Activated CD4-positive, alpha-beta T cell treated with anti-CD3 and anti-CD28 coated beads, Interleukin-2, amount 10 ng/mL, durations not matched to agents 7 days and 5 days (primary cell): ENCODE data around the gene DENND2D. TPM values are rescaled to one million over a fixed set of nuclear protein-coding genes. Genes with fewer than 3 reads are reported as not detected.

ENCODE experiments used
- CTCF ChIA-PET: fragments of 350-600 bp; sonication (Branson Sonifier 250); formaldehyde crosslinking; loops from one replicate; lab custom pipeline; 2021; ENCODE audit warnings: antibody characterized with exemption; lab: Charles Lee
- POLR2A ChIA-PET: fragments of 350-600 bp; sonication (Branson Sonifier 250); formaldehyde crosslinking; loops from one replicate; lab custom pipeline; 2021; ENCODE audit warnings: antibody characterized with exemption; lab: Charles Lee
- DNase-seq: peaks from one replicate; pipeline ENCODE4 v3.0.0-alpha.2; 2020
- H3K27ac Mint-ChIP-seq: one replicate; pipeline ENCODE4 v1.8.0; 2021; ENCODE audit warnings: mild to moderate bottlenecking, moderate library complexity, mixed read lengths
- H3K27me3 Mint-ChIP-seq: one replicate; pipeline ENCODE4 v1.8.0; 2021; ENCODE audit warnings: mixed read lengths
- H3K36me3 Mint-ChIP-seq: one replicate; pipeline ENCODE4 v1.8.0; 2021; ENCODE audit warnings: low read depth, mixed read lengths
- H3K4me1 Mint-ChIP-seq: one replicate; pipeline ENCODE4 v1.8.0; 2021; ENCODE audit warnings: mixed read lengths
- H3K4me3 Mint-ChIP-seq: one replicate; pipeline ENCODE4 v1.8.0; 2021; ENCODE audit warnings: mild to moderate bottlenecking, moderate library complexity, mixed read lengths
- H3K9me3 Mint-ChIP-seq: one replicate; pipeline ENCODE4 v1.8.0; 2021; ENCODE audit warnings: mixed read lengths
- total RNA-seq, 2 experiments: library from RNA; stranded (reverse); gene quantifications; one replicate each; pipeline ENCODE4 v1.2.3, GENCODE V29; 2021

Gene DENND2D
- total RNA-seq, 2 experiments from 2014 or later = 329 to 349 TPM

DNA sequence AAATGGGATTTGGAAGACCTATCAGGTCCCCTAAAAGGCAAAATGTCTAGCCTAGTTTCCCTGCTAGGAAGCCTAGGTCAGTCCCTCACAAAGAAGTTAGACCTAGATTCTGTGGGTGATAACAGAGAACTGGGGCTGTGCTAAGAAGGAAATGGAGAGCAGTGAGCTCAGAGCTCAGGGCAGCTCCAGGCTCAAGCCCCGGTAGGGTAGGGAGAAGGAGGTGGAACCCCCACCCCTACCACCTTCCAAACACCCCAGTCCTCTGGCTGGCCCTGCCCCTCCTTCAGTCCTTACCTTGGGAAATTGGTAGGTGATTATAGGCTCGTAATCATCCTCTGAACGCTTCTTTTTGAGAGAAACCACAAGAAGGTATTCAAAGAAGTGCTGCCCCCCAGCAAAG is 1.1 kb downstream of the DENND2D start:
- H3K27me3 Mint-ChIP-seq = no peaks in the 10 kb centered on the region
- H3K9me3 Mint-ChIP-seq = no peaks in the 10 kb centered on the region
- H3K36me3 Mint-ChIP-seq = peaks cover 70% of the 10 kb centered on the region
- CTCF ChIA-PET = interaction anchor here (1.3 to 4.1 kb wide), 13 partner anchors 8 to 340 kb away, joined by 3 to 30 read pairs (median 5); partner anchors contain the start of genes ATP5PB and WDR77
- DNase-seq = no peak
- H3K4me3 Mint-ChIP-seq = peak overlapping the region; percentile 100
- POLR2A ChIA-PET = interaction anchor here (2.6 to 4.0 kb wide), 2 partner anchors 15 to 21 kb away, joined by 26 to 32 read pairs; no protein-coding TSS in a partner anchor
- H3K27ac Mint-ChIP-seq = peak overlapping the region; percentile 98
- peaks cover 69% of the 10 kb centered on the region for H3K4me1 Mint-ChIP-seq

DNA sequence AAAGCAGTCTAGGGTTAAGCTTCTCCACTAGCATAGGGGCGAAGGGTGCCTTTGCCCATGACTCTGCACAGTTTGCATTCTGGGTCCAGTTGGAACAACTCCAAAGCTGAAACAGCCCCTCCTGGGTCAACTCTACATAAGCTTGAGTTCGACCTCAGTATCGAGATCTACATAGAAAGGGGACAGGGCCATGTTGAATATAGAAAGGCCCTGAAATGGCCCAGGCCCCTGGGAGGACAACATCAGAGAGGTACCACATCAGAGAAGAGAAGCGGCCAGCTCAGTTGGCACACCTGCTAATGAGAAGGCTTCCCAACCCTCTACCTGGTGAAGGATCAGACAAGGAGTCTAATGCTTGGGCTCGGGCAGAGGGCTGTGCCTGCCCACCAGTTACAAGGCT is 1.6 kb downstream of the DENND2D start:
- H3K4me3 Mint-ChIP-seq = peak overlapping the region; percentile 100
- POLR2A ChIA-PET = interaction anchor here (2.6 to 4.0 kb wide), 2 partner anchors 16 to 22 kb away, joined by 26 to 32 read pairs; no protein-coding TSS in a partner anchor
- peaks cover 73% of the 10 kb centered on the region for H3K4me1 Mint-ChIP-seq
- no peak for DNase-seq
- H3K27ac Mint-ChIP-seq = peak overlapping the region; percentile 98
- CTCF ChIA-PET = interaction anchor here (1.1 to 4.1 kb wide), 14 partner anchors 8 to 339 kb away, joined by 3 to 30 read pairs (median 5); partner anchors contain the start of genes ATP5PB and WDR77
- no peaks in the 10 kb centered on the region for H3K9me3 Mint-ChIP-seq
- H3K36me3 Mint-ChIP-seq = peaks cover 75% of the 10 kb centered on the region
- no peaks in the 10 kb centered on the region for H3K27me3 Mint-ChIP-seq

GRCh38 chr1:111197598-111198284 is 2.7 kb downstream of the DENND2D start:
- POLR2A ChIA-PET = interaction anchor here (2.6 to 4.0 kb wide), 2 partner anchors 17 to 23 kb away, joined by 26 to 32 read pairs; no protein-coding TSS in a partner anchor
- Mint-ChIP-seq H3K4me3 (peak overlapping the region; percentile 100), H3K9me3 (no peaks in the 10 kb centered on the region), H3K27me3 (no peaks in the 10 kb centered on the region), H3K4me1 (peaks cover 73% of the 10 kb centered on the region), H3K27ac (peak overlapping the region; percentile 98), H3K36me3 (peaks cover 86% of the 10 kb centered on the region)
- CTCF ChIA-PET = interaction anchor here (0.8 to 4.1 kb wide), 12 partner anchors 10 to 251 kb away, joined by 3 to 30 read pairs (median 6); partner anchors contain the start of genes ATP5PB and WDR77
- no peak for DNase-seq

DNA sequence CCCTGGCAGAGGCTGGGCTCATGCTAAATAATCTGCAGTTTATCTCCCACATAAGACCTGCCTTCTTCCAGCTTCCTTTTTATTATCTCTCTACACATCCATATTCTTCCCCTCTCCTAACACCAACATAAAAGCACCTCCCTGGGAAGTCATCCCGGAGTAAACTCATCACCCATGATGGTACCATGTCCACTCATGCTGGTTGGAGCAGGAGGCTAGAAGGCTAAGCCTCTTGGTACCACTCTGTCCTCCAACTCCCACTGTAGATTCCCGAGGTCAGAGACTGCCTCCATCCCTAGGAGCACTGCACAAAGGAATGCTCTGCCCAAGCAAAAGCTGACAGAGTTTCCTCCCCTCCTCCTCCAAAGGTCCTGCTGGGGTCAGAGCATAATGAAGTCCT is 4.2 kb downstream of the DENND2D start:
- peaks cover 96% of the 10 kb centered on the region for H3K36me3 Mint-ChIP-seq
- peaks cover 73% of the 10 kb centered on the region for H3K4me1 Mint-ChIP-seq
- no peak for DNase-seq
- H3K27me3 Mint-ChIP-seq = no peaks in the 10 kb centered on the region
- POLR2A ChIA-PET = interaction anchor here (0.6 to 1.0 kb wide), 2 partner anchors 20 to 33 kb away, joined by 3 read pairs; no protein-coding TSS in a partner anchor
- no peaks in the 10 kb centered on the region for H3K9me3 Mint-ChIP-seq
- CTCF ChIA-PET = interaction anchor here (0.7 to 4.1 kb wide), 7 partner anchors 19 to 134 kb away, joined by 3 to 30 read pairs (median 3); no protein-coding TSS in a partner anchor
- peak overlapping the region; percentile 100 for H3K4me3 Mint-ChIP-seq
- peak overlapping the region; percentile 98 for H3K27ac Mint-ChIP-seq

DNA sequence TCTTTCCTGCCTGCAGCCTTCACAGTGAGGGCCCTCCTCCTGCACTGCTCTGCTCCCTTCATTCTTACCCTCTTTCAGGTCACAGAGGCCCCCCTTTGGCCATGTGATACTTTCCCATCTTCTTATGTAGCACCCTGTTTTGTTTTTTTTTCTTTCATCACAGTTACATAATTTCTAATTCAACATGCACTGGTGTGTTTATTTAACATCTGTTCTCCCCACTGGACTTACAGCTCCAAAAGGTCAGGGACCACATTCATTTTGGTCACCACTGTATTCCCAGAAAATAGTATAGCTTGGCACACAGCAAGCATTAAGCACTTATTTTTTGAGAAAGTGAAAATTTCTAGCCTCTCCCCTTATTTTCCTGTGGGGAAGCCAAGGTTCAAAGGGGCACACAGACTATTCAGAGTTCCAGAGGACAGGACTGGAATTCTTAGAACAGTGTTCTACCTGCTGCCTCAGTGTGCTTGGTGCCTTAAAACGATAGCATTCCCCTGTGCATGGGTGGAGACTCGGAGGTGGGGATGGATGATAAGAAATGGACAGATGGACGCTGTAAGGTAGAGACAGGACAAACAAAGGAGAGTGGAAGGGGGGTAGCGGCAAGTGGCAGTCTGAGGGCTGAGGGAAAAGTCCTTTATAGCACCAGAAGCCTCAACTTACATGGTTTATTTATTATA is 5.3 kb downstream of the DENND2D start:
- no peak for DNase-seq
- Mint-ChIP-seq H3K4me1 (peaks cover 76% of the 10 kb centered on the region), H3K9me3 (no peaks in the 10 kb centered on the region), H3K36me3 (peaks cover 98% of the 10 kb centered on the region), H3K27me3 (no peaks in the 10 kb centered on the region), H3K4me3 (peak overlapping the region; percentile 100), H3K27ac (peak overlapping the region; percentile 51)
- ChIA-PET CTCF (interaction anchor here (0.6 to 4.1 kb wide), 3 partner anchors 12 to 1520 kb away, joined by 3 to 24 read pairs (median 5); partner anchors contain the start of gene PPM1J), POLR2A (no interaction called here)

- POLR2A ChIA-PET = interaction anchor here (0.7 to 1.0 kb wide), 2 partner anchors 25 to 27 kb away, joined by 5 read pairs; no protein-coding TSS in a partner anchor
- Mint-ChIP-seq H3K9me3 (no peaks in the 10 kb centered on the region), H3K36me3 (peaks cover 98% of the 10 kb centered on the region), H3K4me1 (peaks cover 86% of the 10 kb centered on the region), H3K27me3 (no peaks in the 10 kb centered on the region), H3K27ac (peak overlapping the region; percentile 84), H3K4me3 (peak overlapping the region; percentile 100)
- CTCF ChIA-PET = interaction anchor here (1.3 to 2.1 kb wide), 3 partner anchors 11 to 25 kb away, joined by 5 read pairs; no protein-coding TSS in a partner anchor
- DNase-seq = no peak
These were observed 6.5 kb downstream of the DENND2D start for GRCh38 chr1:111193712-111194480.

DNA sequence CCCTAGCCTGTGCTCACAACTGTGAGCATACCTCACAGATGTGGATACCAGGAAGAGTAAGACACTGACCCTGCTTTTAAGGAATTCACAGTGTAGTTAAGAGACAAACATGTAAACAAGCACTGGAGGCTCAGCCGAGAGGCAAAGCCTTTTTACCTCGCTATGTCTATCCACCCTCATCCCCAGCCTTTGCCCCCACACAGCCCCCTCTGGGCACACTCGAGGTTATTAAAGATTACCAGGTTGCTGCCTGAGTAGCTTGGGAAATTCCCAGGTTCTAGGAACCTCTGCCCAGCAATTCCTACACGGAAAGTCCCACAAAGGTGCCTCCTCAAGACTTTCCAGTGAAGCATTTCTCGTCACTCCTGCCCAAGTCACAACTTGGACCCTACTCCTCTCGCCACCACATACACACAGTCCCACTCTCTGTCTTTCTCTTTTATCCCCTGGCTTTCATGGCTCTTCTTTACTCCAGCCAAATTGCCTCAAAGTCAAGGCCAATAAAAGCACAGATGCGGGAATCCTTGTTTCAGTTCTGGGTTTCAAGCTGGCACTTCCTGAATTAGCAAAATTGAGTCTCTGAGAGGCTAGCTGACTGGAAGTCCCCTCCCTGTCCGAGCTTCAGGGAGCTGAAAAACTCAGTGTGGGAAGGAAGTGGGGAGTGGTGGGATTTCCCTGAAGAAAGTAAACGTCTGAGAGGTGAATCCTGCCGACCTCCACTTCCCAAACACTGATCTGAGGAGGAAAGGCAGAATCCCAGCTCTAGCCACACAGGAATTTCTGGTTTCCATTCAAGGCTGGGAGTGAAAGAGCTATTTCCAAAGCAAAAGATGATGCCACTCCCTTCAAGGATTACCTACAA is 7.6 kb downstream of the DENND2D start:
- ChIA-PET CTCF (interaction anchor here (0.6 to 2.1 kb wide), 4 partner anchors 10 to 512 kb away, joined by 3 to 5 read pairs (median 4); no protein-coding TSS in a partner anchor), POLR2A (interaction anchor here (0.6 to 1.5 kb wide), 4 partner anchors 23 to 411 kb away, joined by 3 to 5 read pairs (median 5); no protein-coding TSS in a partner anchor)
- H3K27ac Mint-ChIP-seq = peak overlapping the region; percentile 84
- peaks cover 96% of the 10 kb centered on the region for H3K4me1 Mint-ChIP-seq
- DNase-seq = no peak
- no peaks in the 10 kb centered on the region for H3K27me3 Mint-ChIP-seq
- H3K36me3 Mint-ChIP-seq = peaks cover 98% of the 10 kb centered on the region
- H3K9me3 Mint-ChIP-seq = no peaks in the 10 kb centered on the region
- peak overlapping the region; percentile 100 for H3K4me3 Mint-ChIP-seq

GRCh38 chr1:111192074-111192473 is 8.4 kb downstream of the DENND2D start:
- no peak for DNase-seq
- ChIA-PET CTCF (interaction anchor here (0.6 to 1.6 kb wide), 5 partner anchors 8 to 142 kb away, joined by 3 to 4 read pairs (median 4); partner anchors contain the start of gene DENND2D), POLR2A (interaction anchor here (0.8 to 1.5 kb wide), 2 partner anchors 9 to 24 kb away, joined by 3 to 5 read pairs; no protein-coding TSS in a partner anchor)
- H3K4me3 Mint-ChIP-seq = no peak overlapping the region
- H3K9me3 Mint-ChIP-seq = no peaks in the 10 kb centered on the region
- peaks cover 98% of the 10 kb centered on the region for H3K36me3 Mint-ChIP-seq
- peaks cover 98% of the 10 kb centered on the region for H3K4me1 Mint-ChIP-seq
- H3K27ac Mint-ChIP-seq = peak overlapping the region; percentile 62
- H3K27me3 Mint-ChIP-seq = no peaks in the 10 kb centered on the region

- DNase-seq = no peak
- ChIA-PET POLR2A (interaction anchor here (0.6 to 1.5 kb wide), 4 partner anchors 8 to 425 kb away, joined by 3 to 6 read pairs (median 4); no protein-coding TSS in a partner anchor), CTCF (interaction anchor here (0.6 to 1.6 kb wide), 6 partner anchors 8 to 110 kb away, joined by 3 to 4 read pairs (median 3); partner anchors contain the start of gene DENND2D)
- Mint-ChIP-seq H3K4me1 (peaks cover 98% of the 10 kb centered on the region), H3K27ac (peak overlapping the region; percentile 7), H3K4me3 (no peak overlapping the region), H3K9me3 (no peaks in the 10 kb centered on the region), H3K27me3 (no peaks in the 10 kb centered on the region), H3K36me3 (peaks cover 98% of the 10 kb centered on the region)
These were observed 8.9 kb downstream of the DENND2D start for GRCh38 chr1:111191496-111191895.

DNA sequence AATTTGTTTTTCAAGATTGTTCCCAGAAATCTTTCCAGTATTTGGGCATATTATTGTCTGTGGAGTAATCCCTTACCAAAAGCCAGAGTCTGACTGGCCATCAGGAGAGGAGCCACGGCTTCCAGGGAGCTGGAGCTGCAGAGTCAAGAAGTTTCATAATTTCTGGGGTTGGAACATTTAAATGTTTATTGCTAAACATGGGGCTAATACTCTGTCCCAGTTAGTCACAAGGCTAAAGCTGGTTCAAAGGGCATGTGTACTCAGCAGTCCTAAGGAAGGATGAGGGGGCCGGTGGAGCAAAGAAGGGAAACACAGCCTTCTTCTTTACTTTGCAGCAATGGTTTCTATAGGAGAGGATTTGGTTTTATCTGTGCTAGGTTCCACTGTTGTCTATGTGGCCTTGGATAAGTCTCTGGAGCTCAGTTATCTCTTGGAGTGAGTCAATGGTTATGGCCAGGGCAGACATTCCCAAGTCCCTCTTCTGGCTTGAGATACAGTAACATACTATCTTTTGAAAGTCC is 9.5 kb downstream of the DENND2D start:
- ChIA-PET POLR2A (interaction anchor here (0.6 to 0.9 kb wide), 3 partner anchors 8 to 425 kb away, joined by 3 to 6 read pairs (median 4); no protein-coding TSS in a partner anchor), CTCF (interaction anchor here (1.2 to 1.6 kb wide), 3 partner anchors 9 to 13 kb away, joined by 3 to 4 read pairs (median 3); partner anchors contain the start of gene DENND2D)
- Mint-ChIP-seq H3K36me3 (peaks cover 98% of the 10 kb centered on the region), H3K27ac (peak overlapping the region; percentile 7), H3K4me3 (no peak overlapping the region), H3K27me3 (no peaks in the 10 kb centered on the region), H3K4me1 (peaks cover 97% of the 10 kb centered on the region), H3K9me3 (no peaks in the 10 kb centered on the region)
- no peak for DNase-seq
